HG02642 (cell line): ENCODE data around the gene FMNL2.

Source experiments
- ATAC-seq: cut with Tn5 transposase; IDR thresholded peaks from one replicate; pipeline ENCODE4 v1.9.1; 2021; ENCODE audit warnings: mild to moderate bottlenecking; ENCODE audit not compliant: unreplicated experiment, poor library complexity

The FMNL2 gene

DNA sequence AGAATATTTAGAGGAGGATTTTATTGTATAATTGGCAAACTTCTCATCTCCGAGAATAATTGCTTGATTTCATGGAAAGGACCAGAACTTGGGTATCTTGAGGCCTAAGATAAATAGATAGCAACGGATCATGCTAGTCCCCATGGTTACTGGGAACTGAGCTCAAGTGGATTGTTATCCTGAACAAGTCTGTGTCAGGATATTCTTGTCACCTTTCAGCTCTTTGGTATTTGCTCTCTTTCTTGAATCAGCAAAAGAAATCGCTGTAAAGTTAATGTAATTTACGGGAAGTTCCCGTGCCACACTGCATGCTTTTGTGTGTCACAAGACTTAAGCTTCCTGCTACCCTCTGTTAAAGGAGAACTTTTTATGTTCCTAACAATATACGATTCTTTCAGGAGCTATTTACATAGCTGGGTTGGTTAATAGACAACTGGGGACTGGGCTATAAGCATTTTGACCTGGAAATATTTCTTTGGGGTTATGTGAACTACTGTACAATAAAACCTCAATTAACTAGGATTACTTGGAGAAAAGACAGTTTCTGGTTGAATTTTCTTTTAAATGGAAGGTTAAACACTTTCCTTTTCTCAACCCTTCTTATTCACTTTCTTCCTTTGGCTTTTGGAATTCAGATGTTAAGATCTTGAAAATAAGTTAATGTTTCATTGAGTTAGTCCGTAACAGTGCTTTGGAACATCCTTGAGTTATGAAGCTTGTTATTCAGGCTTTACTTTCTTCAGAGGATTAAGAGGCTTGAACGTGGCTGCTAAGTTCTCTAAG, 151.2 kb downstream of the FMNL2 start:
- ATAC-seq: no peak

DNA sequence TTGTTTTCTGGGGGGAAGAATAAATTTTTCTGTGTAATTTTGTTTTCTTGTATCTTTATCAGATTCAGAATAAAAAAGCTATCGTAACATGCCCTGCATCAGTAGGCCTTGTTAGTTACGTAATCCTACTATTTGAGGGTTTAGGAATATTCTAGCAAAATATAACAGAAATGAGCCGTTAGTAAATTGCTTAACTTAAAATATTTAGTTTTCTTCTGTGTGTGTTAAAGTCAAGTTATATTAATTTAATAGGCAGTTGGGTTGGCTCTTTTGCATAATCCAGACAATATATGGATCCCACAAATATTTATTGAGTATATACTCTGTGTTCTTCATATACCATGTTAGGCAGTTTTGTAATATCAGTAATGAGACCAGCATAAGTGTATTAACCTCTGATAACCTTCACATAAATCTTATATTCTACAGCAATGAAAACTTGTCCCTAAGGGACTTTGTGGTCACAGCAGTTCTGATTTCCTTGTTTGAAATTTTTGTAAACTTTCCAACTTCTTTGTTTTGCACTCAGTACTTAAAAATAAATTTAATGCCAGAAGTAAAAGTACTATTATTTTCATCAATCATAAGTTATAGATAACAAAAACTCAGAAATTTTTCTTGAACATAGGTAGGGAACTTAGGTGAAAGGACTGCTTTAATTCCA, 151.9 kb downstream of the FMNL2 start:
- no peak for ATAC-seq

DNA sequence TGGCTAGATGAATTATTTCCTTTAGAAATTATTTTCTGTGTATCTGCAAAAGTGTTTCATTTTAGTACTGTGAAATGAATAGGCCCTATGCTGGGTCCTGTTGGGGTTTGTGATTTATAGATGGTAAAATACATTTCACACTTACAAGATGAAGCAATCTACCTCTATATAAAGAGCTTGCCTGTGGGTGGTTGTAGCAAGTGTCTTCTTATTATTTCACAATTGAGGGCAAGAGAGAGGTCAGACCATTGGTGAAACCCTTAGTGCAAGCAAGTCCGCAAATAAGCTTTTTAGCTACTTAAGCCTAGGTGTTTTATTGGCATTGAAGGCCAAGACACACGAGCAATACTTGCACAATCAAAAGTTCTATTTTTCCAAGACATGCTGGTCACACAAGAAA, 153.1 kb downstream of the FMNL2 start:
- no peak for ATAC-seq

DNA sequence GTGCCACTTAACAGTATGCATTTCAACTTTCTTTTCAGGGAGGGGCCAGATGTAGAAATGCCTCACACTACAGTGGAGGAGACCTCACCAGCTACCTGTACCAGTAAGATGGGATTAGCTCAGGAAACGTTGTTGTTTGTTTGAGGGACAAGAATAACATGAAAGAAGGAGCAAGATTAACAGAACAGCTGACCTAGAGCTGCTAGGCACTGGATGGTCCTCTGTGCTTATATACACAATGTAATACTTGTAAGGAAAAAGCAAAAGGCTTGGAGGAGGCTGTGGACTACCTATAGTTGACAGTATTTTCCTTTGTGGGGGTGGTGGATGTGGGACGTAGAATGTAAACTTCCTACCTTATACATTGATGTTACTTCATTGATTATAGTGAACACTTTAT, 154.4 kb downstream of the FMNL2 start:
- no peak for ATAC-seq

- ATAC-seq: no peak
Observed at GRCh38 chr2:152490686-152491455, 155.9 kb downstream of the FMNL2 start.

- no peak for ATAC-seq
Observed at GRCh38 chr2:152492131-152492530, 157.2 kb downstream of the FMNL2 start.

GRCh38 chr2:152492911-152493310, 157.9 kb downstream of the FMNL2 start:
- ATAC-seq: no peak

DNA sequence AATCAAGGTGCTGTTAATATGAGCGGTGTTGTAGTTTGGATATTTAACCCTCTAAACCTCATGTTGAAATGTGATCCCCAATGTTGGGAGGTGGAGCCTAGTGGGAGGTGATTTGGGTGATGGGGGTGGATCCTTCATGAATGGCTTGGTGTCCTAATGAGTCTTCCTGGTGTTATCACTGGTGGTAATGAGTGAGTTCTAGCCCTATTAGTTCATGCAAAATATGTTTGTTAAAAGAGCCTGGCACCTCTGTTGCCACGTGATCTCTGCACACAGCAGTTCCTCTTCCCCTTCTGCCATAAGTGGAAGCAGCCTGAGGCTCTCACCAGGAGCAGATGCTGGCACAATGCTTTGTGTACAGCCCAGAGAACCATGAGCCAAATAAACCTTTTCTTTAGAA, 158.4 kb downstream of the FMNL2 start:
- ATAC-seq: no peak

GRCh38 chr2:152493945-152494528, 159.1 kb downstream of the FMNL2 start:
- ATAC-seq: no peak

DNA sequence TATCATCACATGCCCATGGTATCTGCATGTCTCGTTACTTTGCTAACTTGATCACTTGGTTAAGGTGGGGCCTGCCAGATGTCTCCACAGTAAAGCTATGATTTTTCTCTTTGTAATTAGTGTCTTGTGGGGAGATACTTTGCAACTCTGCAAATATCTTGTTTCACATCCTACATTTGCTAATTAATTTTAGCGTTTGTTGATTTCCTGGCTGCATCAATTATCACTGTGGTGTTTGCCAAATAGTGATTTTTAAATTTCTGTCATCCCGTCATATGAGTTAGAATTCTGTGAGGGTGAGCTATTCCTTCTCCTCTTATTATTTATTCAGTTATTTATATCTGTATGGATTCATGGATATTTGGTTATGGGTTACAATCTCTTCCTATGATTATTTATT, 161.4 kb downstream of the FMNL2 start:
- no peak for ATAC-seq

DNA sequence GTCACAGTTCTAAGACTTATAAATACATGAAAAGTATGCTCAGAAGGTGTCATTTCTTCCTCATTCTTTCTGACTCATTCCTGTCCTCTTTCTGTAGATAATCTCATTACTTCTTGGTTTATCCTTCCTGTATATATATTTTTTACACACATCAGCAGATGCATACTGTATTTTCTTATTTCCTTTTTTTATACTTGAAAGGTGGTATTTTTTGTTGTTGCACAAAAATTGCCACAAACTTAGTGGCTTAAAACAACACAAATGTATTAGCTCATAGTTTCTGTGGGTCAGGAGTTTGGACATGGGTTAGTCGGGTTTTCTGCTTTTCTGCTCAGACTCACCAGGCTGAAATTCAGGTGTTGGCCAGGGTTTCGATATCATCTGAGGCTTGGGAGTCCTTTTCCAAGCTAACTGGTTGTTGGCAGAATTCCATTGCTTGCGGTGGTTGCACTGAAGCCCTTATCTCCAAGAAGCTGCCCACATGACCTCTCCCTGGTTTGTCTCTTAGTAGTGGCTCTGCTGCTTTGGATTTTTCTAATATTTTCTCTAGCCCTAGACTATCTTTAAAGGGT, 162.6 kb downstream of the FMNL2 start:
- no peak for ATAC-seq

GRCh38 chr2:152499331-152499816, 164.4 kb downstream of the FMNL2 start:
- ATAC-seq: no peak

DNA sequence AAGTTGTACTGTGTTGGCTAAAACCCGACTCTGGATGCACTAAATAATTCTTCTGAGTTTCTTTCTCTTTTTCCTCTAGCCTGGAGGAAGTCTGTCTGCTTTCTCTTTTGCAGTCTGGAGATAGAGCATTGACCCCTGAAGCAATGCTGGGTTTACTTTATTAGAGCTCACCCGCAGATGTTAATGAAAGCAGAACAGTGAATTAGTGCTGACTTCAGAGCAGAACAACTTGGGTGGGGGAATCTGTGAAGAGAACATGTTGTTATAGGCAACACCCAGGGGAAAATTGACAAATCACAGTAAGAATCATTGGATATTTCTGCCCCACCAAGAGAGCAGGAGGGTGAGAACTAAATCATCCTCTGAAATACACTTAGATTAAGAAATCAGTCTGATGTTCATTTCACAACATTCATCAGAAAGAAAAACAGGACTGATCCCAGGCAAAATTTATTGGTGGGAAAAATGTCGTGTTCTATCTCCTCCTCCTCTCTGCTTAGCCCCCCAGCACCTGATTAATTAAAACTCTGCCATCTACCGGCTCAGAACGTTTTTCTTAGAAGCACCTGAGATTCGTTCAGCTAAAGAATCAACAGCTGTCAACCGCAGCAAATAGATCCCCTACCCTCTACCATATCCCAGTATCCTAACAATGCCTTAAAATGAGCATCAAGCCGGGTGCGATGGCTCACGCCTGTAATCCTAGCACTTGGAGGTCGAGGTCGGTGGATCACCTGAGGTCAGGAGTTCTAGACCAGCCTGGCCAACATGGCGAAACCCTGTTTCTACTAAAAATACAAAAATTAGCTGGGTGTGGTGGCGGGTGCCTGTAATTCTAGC, 165.1 kb downstream of the FMNL2 start:
- ATAC-seq: peak; percentile 43

GRCh38 chr2:152500772-152501171, 165.8 kb downstream of the FMNL2 start:
- ATAC-seq: no peak

GRCh38 chr2:152501666-152502065, 166.7 kb downstream of the FMNL2 start:
- ATAC-seq: no peak

DNA sequence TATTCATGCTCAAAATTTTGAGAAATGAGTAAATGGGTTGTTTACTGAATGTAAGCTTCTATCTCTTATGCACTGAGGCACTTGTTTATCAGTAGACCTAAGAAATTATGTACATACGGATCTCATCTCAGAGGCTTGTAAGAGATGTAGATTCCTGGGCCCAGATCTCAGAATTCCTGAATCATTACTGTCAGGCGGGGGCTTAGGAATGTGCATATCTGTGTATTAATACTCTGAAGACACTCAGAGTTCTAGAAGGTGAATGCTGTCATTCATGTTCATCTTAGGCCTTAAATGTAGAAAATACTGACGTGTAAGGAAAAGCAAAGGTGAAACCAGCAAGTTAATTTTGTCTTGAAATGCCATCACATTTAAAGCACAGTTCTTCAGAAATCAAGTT, 169.6 kb downstream of the FMNL2 start:
- no peak for ATAC-seq

- ATAC-seq: no peak
Observed at GRCh38 chr2:152505495-152505906, 170.5 kb downstream of the FMNL2 start.

GRCh38 chr2:152506843-152507242, 171.9 kb downstream of the FMNL2 start:
- peak; percentile 56 for ATAC-seq

- ATAC-seq: no peak
Observed at GRCh38 chr2:152507907-152508306, 172.9 kb downstream of the FMNL2 start.
